GM12878 (cell line): ENCODE data around the gene TRUB2. TPM values are rescaled to one million over a fixed set of nuclear protein-coding genes. Genes with fewer than 3 reads are reported as not detected.
A peak's percentile ranks its signal among the peaks of the same experiment; 100 is the strongest.

Source experiments
- ATAC-seq: fragments of 200-7000 bp; cut with Tn5 transposase; 3 replicates; pipeline ENCODE4 v1.9.1; 2020; ENCODE audit warnings: mild to moderate bottlenecking, moderate library complexity
- BruUV-seq: library from RNA; stranded (reverse); fragments of 400-500 nt; replicated peaks from 2 replicates; lab custom pipeline; 2021; lab: Mats Ljungman, UMichigan
- CTCF ChIA-PET: fragments of 300-600 bp; sonication (Branson Sonifier 250); formaldehyde crosslinking; extraction: SDS; loops from one replicate; lab custom pipeline; 2021; ENCODE audit warnings: inconsistent platforms; lab: Yijun Ruan, JAX
- POLR2A ChIA-PET: fragments of 350-600 bp; formaldehyde crosslinking; extraction: SDS; loops from one replicate; lab custom pipeline; 2021; ENCODE audit warnings: inconsistent platforms; lab: Charles Lee
- RAD21 ChIA-PET: fragments of 300-600 bp; sonication (Branson Sonifier 250); formaldehyde crosslinking; loops from one replicate; lab custom pipeline; 2023; ENCODE audit warnings: antibody characterized with exemption; ENCODE audit not compliant: unreplicated experiment; lab: Charles Lee
- SMC1A ChIA-PET: fragments of 300-600 bp; sonication (Branson Sonifier 250); formaldehyde crosslinking; loops from one replicate; lab custom pipeline; 2023; ENCODE audit not compliant: unreplicated experiment, uncharacterized antibody; lab: Charles Lee
- DNase-seq: peaks from one replicate; pipeline ENCODE4 v3.0.0-alpha.2; 2011; ENCODE audit warnings: low read depth, low spot score
- FAIRE-seq: peaks from 3 replicates; lab custom pipeline; 2011; peaks lifted over from hg19 to GRCh38; lab: Jason Lieb, UNC
- H2AFZ ChIP-seq: 2 replicates; pipeline ENCODE4 v1.6.0; 2011; ENCODE audit warnings: low read depth, low read length, control low read depth; ENCODE audit not compliant: control insufficient read depth
- H3K27ac ChIP-seq: 2 replicates; pipeline ENCODE4 v1.5.1; 2011; ENCODE audit warnings: control low read depth; ENCODE audit not compliant: control insufficient read depth, insufficient read depth
- H3K27me3 ChIP-seq, 2 experiments: replicated peaks in 1 of 2; 2 replicates each; pipeline versions ENCODE4 v1.6.0 to v1.6.1; 2011; ENCODE audit warnings: low read length in 1 of 2; ENCODE audit not compliant: control insufficient read depth in 2 of 2, insufficient read depth in 2 of 2
- H3K36me3 ChIP-seq, 2 experiments: 2 replicates each; pipeline ENCODE4 v1.5.1; 2011; ENCODE audit warnings: low read length in 1 of 2; ENCODE audit not compliant: control insufficient read depth in 2 of 2, insufficient read depth in 2 of 2
- H3K4me1 ChIP-seq: 2 replicates; pipeline ENCODE4 v1.6.1; 2011; ENCODE audit warnings: mild to moderate bottlenecking, low read length, moderate library complexity, mixed read lengths; ENCODE audit not compliant: control insufficient read depth, insufficient read depth
- H3K4me2 ChIP-seq: 2 replicates; pipeline ENCODE4 v1.6.0; 2011; ENCODE audit warnings: control low read depth; ENCODE audit not compliant: control insufficient read depth, insufficient read depth
- H3K4me3 ChIP-seq: fragments of 200-600 bp; sonication (generic); 2 replicates; pipeline ENCODE4 v1.5.1; 2016
- H3K79me2 ChIP-seq: 2 replicates; pipeline ENCODE4 v1.6.0; 2011; ENCODE audit warnings: low read length; ENCODE audit not compliant: control insufficient read depth, insufficient read depth
- H3K9ac ChIP-seq: 2 replicates; pipeline ENCODE4 v1.8.0; 2011; ENCODE audit warnings: low read length, control low read depth, mixed read lengths; ENCODE audit not compliant: control insufficient read depth, insufficient read depth
- H3K9me3 ChIP-seq: replicated peaks from 3 replicates; pipeline ENCODE4 v1.5.1; 2011; ENCODE audit warnings: mild to moderate bottlenecking, low read length; ENCODE audit not compliant: control insufficient read depth, insufficient read depth
- H4K20me1 ChIP-seq: 2 replicates; pipeline ENCODE4 v1.6.0; 2011; ENCODE audit not compliant: control insufficient read depth, insufficient read depth
- CHD4 ChIP-seq: fragments of 200-600 bp; sonication (generic); IDR thresholded peaks from 2 replicates; pipeline ENCODE4 v1.6.1; 2016; ENCODE audit warnings: mild to moderate bottlenecking
- CREB1 ChIP-seq: IDR thresholded peaks from 2 replicates; pipeline ENCODE4 v1.6.1; 2012; ENCODE audit warnings: low read depth, mild to moderate bottlenecking, inconsistent platforms
- FOS ChIP-seq: IDR thresholded peaks from 3 replicates; pipeline ENCODE4 v1.6.1; 2011; ENCODE audit warnings: borderline replicate concordance; ENCODE audit not compliant: insufficient read length; ENCODE audit errors: extremely low read depth
- HDGF ChIP-seq: fragments of 450-650 bp; IDR thresholded peaks from 2 replicates; pipeline ENCODE4 v1.6.1; 2016; ENCODE audit warnings: antibody characterized with exemption
- IKZF2 ChIP-seq, 2 experiments: fragments of 450-650 bp; IDR thresholded peaks; 2 replicates each; pipeline ENCODE4 v1.6.1; 2017; ENCODE audit warnings: mild to moderate bottlenecking in 2 of 2, moderate library complexity in 2 of 2
- KAT2A ChIP-seq: conservative IDR thresholded peaks from 2 replicates; pipeline ENCODE4 v1.6.1; 2011; ENCODE audit warnings: low read depth, low read length; ENCODE audit not compliant: control insufficient read depth
- STAT1 ChIP-seq: fragments of 450-650 bp; conservative IDR thresholded peaks from 2 replicates; pipeline ENCODE4 v1.6.1; 2014; ENCODE audit warnings: antibody characterized with exemption, mild to moderate bottlenecking
- WGBS: methylation state at CpG from one replicate; pipeline ENCODE4 v1.1.6; 2016; ENCODE audit warnings: low lambda C conversion rate; ENCODE audit not compliant: insufficient replicate concordance, insufficient coverage; ENCODE audit errors: missing lambda C conversion rate; 5-methylcytosine and 5-hydroxymethylcytosine counted together
- in situ Hi-C: fragments of 300-500 bp; cut with MboI; formaldehyde crosslinking; loops from 9 replicates; pipeline ENCODE4 v1.14.3; 2018; ENCODE audit warnings: mixed read lengths
- intact Hi-C: fragments of 100-400 bp; cut with micrococcal nuclease; formaldehyde crosslinking; loops from one replicate; pipeline ENCODE4 v1.14.2; 2022; ENCODE audit not compliant: unreplicated experiment
- polyA plus RNA-seq, 11 experiments: library from polyadenylated mRNA; depleted of rRNA in 4 of 11; unstranded in 6 of 11; stranded (reverse) in 5 of 11; fragments of >200 nt; fragmentation: Nextera tagmentation in 4 of 11; fragmentation: Illumina TruSeq in 1 of 11; extraction: Ambion mirVana in 4 of 11; extraction: Trizol in 1 of 11; gene quantifications; 1 replicate in 1 of 11; 2 replicates in 10 of 11; pipeline versions ENCODE4 v1.2.1 to v1.2.3, GENCODE V29; 2011 to 2016; ENCODE audit warnings: inconsistent platforms in 2 of 11, missing spikeins in 2 of 11, low read depth in 1 of 11
- total RNA-seq, 4 experiments: library from RNA; depleted of rRNA in 3 of 4; stranded (reverse); fragments of >200 nt in 3 of 4; fragmentation: Illumina TruSeq in 1 of 4; extraction: Trizol in 1 of 4; gene quantifications; 2 replicates each; pipeline versions ENCODE4 v1.2.1 to v1.2.3, GENCODE V29; 2013 to 2021
- TF ChIP-seq, protein P1 (sequence below): IDR thresholded peaks from 2 replicates; pipeline ENCODE4 v1.6.1; 2012; ENCODE audit warnings: low read length, inconsistent platforms
- TF ChIP-seq, protein P2 (sequence below), 3 experiments: IDR thresholded peaks in 2 of 3; conservative IDR thresholded peaks in 1 of 3; 2 replicates each; pipeline ENCODE4 v1.5.1; 2011; ENCODE audit warnings: low read depth in 3 of 3, low read length in 3 of 3, mild to moderate bottlenecking in 3 of 3, control low read depth in 2 of 3, moderate library complexity in 2 of 3, inconsistent platforms in 1 of 3, mixed read lengths in 1 of 3; ENCODE audit not compliant: control insufficient read depth in 2 of 3, insufficient read depth in 1 of 3; ENCODE audit errors: extremely low read depth in 1 of 3
- TF ChIP-seq, protein P3 (sequence below): fragments of 450-650 bp; IDR thresholded peaks from 2 replicates; pipeline ENCODE4 v1.6.1; 2018; ENCODE audit warnings: mild to moderate bottlenecking, low read depth, moderate library complexity; ENCODE audit not compliant: partially characterized antibody

TRUB2 gene
- total and polyA plus RNA-seq, 10 of the 15 experiments (the other 5 are each of a cell fraction or from before 2014, with no cell fraction given), result 2.8 to 70.5 (median 37.2) TPM

DNA sequence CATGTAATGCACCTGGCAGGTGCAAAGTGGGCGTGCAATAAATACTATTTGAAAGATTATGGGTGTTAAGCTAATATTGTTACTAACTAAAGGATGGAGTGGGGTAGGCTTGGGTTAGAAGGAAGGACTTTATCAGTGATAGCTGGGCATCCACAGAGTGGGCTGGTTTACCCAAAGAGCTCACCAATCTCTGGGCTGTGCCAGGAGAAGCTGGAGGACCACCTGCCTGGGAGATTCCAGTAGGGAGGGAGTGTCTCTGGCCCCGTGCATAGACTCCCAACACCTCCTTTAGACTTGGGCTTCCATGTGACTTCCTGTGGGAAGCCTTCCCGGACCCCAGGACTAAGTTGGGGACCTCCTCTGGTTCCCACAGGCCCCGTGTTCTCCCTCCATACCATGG is 43.3 kb upstream of the TRUB2 start:
- Histone ChIP-seq H3K9me3 (no peaks in the 10 kb centered on the region), H3K9ac (no peak overlapping the region), H3K27ac (no peak overlapping the region), H2AFZ (peak overlapping the region; percentile 49; the same call in 1 of the 2 replicates), H3K27me3 (no peaks in the 10 kb centered on the region), H3K36me3 (no peaks in the 10 kb centered on the region), H3K4me2 (peak overlapping the region; percentile 26; the same call in 1 of the 2 replicates), H4K20me1 (no peaks in the 10 kb centered on the region), H3K4me3 (no peak overlapping the region), H3K79me2 (no peaks in the 10 kb centered on the region), H3K4me1 (peaks cover 7% of the 10 kb centered on the region)
- ChIA-PET RAD21 (no interaction called here), POLR2A (no interaction called here), SMC1A (no interaction called here), CTCF (interaction anchor here (2.3 kb wide), 1 partner anchor 54 kb away, joined by 8 read pairs; the partner anchor contains the start of gene CERCAM)
- FAIRE-seq, result no peak
- TF ChIP-seq, protein P1, sequence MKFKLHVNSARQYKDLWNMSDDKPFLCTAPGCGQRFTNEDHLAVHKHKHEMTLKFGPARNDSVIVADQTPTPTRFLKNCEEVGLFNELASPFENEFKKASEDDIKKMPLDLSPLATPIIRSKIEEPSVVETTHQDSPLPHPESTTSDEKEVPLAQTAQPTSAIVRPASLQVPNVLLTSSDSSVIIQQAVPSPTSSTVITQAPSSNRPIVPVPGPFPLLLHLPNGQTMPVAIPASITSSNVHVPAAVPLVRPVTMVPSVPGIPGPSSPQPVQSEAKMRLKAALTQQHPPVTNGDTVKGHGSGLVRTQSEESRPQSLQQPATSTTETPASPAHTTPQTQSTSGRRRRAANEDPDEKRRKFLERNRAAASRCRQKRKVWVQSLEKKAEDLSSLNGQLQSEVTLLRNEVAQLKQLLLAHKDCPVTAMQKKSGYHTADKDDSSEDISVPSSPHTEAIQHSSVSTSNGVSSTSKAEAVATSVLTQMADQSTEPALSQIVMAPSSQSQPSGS, result no peak
- TF ChIP-seq IKZF2 (IDR thresholded peaks at IDR 0.05) (no peak), HDGF (no peak), STAT1 (no peak), FOS (no peak), CREB1 (no peak), CHD4 (no peak), KAT2A (no peak)
- TF ChIP-seq, protein P2, sequence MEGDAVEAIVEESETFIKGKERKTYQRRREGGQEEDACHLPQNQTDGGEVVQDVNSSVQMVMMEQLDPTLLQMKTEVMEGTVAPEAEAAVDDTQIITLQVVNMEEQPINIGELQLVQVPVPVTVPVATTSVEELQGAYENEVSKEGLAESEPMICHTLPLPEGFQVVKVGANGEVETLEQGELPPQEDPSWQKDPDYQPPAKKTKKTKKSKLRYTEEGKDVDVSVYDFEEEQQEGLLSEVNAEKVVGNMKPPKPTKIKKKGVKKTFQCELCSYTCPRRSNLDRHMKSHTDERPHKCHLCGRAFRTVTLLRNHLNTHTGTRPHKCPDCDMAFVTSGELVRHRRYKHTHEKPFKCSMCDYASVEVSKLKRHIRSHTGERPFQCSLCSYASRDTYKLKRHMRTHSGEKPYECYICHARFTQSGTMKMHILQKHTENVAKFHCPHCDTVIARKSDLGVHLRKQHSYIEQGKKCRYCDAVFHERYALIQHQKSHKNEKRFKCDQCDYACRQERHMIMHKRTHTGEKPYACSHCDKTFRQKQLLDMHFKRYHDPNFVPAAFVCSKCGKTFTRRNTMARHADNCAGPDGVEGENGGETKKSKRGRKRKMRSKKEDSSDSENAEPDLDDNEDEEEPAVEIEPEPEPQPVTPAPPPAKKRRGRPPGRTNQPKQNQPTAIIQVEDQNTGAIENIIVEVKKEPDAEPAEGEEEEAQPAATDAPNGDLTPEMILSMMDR (IDR thresholded peaks at IDR 0.05 in 2 of 3, conservative IDR thresholded peaks at IDR 0.05 in 1 of 3; ENCODE audit: control insufficient read depth in 2 of 3, extremely low read depth in 1 of 3, insufficient read depth in 1 of 3, low read depth in 3 of 3, low read length in 3 of 3), result no peak
- TF ChIP-seq, protein P3, sequence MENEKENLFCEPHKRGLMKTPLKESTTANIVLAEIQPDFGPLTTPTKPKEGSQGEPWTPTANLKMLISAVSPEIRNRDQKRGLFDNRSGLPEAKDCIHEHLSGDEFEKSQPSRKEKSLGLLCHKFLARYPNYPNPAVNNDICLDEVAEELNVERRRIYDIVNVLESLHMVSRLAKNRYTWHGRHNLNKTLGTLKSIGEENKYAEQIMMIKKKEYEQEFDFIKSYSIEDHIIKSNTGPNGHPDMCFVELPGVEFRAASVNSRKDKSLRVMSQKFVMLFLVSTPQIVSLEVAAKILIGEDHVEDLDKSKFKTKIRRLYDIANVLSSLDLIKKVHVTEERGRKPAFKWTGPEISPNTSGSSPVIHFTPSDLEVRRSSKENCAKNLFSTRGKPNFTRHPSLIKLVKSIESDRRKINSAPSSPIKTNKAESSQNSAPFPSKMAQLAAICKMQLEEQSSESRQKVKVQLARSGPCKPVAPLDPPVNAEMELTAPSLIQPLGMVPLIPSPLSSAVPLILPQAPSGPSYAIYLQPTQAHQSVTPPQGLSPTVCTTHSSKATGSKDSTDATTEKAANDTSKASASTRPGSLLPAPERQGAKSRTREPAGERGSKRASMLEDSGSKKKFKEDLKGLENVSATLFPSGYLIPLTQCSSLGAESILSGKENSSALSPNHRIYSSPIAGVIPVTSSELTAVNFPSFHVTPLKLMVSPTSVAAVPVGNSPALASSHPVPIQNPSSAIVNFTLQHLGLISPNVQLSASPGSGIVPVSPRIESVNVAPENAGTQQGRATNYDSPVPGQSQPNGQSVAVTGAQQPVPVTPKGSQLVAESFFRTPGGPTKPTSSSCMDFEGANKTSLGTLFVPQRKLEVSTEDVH, result no peak
- WGBS, result 11% methylated on average over 4 of the region's 4 CpGs
- in situ Hi-C loops (no loop called here), intact Hi-C loops (no loop called here)
- ATAC-seq, result no peak
- DNase-seq, result no peak
- BruUV-seq, result no TSS peak
